H4 (cell line): ENCODE results near the gene HIVEP2. TPM values are rescaled to one million over a fixed set of nuclear protein-coding genes. Genes with fewer than 3 reads are reported as not detected.
A peak's percentile ranks its signal among the peaks of the same experiment; 100 is the strongest.

Source experiments
- DNase-seq: peaks from one replicate; pipeline ENCODE4 v3.0.0-alpha.2; 2015; ENCODE audit warnings: low spot score
- total RNA-seq: library from RNA; depleted of rRNA; stranded (reverse); fragments of >200 nt; shearing (Covaris generic); gene quantifications from 2 replicates; pipeline ENCODE4 v1.2.3, GENCODE V29; 2014

Gene HIVEP2
- total RNA-seq, 1 experiment from 2014 or later: 4.1 TPM

GRCh38 chr6:142845143-142845571, 99.8 kb downstream of the HIVEP2 start:
- no peak for DNase-seq

DNA sequence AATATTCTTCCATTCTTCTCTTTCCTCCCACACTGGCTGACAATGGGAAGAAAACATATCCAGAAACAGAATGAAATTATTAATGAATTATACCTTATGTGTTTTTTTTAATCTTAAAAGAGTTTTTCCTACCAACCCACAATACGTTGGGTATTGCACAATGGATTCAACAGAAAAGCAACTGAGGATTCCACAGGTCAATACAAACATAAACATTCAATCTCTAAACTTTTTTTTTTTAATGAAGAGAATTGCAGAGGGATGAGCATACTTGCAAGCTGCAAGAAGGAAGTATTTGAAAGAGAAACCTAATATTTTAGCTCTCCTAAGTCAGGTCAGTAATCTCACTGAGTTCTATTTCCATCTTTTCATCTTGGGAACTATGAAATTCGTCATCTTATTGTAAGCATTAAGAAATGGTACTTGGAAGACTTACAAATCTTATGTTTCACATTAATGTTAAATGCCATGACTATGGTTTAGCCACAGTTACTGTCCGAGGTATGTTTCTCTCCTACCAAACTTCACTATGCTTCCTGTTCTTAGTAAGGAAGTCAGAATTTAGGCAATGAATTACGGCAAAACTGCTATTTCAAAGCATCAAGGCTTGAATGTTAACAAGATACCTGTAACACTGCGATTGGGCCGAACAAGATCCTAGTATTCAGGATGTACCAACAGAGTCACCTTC, 100.8 kb downstream of the HIVEP2 start:
- DNase-seq: no peak

DNA sequence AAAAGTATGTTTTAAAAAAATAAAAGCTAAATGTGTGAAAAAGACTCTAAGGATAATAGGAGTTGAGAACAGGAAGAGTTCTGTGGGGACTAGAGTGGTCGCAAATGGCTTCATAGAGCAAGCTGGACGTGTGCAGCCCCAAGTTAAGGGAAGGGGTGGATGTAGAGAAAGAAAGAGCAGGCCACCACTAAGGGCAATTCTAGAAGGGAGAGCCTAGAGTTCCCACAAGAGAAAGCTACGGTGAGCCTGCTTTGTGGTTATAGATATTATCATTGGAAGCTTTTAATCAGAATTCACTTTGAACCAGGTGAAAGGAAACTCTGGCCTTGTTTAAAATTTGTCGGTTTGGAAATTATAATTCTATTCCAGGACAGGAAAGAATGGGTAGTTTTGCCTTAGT, 101.6 kb downstream of the HIVEP2 start:
- no peak for DNase-seq

GRCh38 chr6:142842418-142843261, 102.3 kb downstream of the HIVEP2 start:
- peak; percentile 42 for DNase-seq

DNA sequence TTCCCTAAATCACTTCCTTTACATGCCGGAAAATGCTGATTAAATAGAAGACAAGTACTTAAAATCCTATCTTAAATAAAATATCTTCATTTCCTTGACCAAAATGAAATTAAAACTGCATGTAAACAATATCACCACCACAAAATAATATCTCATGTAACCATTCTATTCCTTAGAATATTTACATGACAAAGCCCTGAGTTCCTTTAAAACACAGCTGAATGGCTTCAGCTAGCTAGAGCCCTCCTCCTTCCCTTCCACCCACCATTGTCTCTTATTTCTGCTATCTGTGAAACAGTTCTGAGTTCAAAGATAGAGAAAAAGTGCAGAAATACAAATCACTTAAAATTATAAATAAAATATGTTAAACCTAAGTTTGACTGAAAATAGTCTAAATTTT, 103.1 kb downstream of the HIVEP2 start:
- no peak for DNase-seq

DNA sequence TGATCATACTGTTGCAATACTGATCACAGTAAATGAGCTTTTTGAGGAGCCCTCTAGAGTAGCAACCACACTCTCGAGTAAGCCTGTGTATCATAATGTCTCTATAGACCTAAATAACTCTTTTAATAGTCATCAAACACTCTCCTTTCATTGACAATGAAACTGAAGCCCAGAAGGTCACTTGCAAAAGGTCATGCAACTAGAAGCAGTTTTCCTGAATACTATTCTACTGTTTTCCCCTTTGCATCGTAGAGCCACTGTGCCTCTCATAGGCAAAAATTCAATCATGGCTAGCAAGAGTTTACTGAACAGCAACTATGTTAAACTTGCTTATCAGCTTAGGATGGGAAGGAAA, 105.3 kb downstream of the HIVEP2 start:
- no peak for DNase-seq

GRCh38 chr6:142838821-142839685, 105.9 kb downstream of the HIVEP2 start:
- DNase-seq: no peak

DNA sequence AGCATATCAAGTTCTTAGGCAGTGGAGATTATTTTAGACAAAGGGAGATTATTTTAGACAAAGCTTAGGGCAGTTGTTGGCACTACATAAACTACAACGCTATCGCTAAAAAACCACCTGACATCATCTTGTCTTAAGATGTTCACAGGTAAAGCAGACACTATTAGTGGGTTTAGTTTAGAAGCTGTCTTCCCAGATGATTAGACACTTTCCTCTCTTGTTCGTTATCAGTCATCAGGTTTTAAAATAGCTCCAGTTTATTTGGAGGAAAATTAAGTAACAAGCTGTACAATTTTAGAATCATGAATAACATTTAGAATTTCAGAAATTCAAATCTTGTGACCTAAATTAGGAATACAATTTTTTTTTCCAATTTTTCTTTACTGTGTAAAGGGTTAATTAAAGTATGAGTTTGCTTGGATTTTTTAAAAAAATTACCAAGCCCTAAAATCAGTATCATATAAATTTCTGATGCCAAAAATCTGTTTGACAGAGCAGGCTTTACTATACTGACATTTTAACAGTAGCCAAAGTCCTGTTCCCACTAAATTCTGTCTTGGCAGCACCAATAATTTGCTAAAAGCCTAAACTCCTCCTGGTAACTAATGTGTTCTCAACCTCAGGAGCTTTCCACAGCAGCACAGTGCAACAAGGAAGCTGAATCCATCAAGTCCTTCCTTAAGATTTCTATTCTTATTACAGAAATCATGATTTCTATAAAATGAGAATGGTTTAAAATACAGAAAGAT, 109.0 kb downstream of the HIVEP2 start:
- no peak for DNase-seq

GRCh38 chr6:142834853-142835252, 110.1 kb downstream of the HIVEP2 start:
- DNase-seq: no peak

GRCh38 chr6:142833798-142834197, 111.2 kb downstream of the HIVEP2 start:
- DNase-seq: no peak

DNA sequence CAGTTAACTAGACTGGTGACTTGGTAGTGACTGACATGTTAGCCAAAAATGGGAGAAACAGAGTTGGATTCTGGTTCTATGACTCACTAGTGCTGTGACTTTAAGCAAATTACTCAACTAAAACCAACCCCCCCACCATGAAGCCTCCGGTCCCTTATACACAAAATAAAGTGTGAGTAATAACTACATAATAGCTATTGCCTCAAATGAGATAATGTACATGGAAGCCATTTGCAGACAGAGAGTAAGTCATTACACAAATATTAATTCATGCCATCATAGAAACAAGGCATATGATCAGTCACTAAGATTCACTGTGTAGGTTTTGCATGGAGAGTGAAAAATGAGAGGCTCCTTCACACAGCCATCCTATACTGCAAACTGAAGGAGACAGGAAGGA, 111.9 kb downstream of the HIVEP2 start:
- peak; percentile 40 for DNase-seq

DNA sequence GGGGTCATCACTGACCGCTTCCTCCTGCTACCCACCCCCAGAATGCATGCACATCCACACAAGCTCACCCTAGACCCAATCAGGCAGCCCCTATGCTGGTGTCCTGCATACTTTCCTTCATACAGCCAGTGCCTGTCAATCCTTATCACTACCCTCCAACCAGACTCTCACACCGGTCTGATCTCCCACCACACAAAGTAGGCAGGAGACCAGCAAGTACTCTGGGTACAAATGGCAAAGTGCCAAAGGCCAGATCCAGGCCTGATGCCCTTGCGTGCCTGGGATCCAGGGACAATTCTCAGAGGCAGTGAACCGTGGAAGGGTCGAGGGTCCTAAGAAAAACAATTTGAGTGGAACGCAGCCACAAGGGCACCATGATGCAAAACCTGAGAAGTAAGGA, 114.2 kb downstream of the HIVEP2 start:
- DNase-seq: no peak

GRCh38 chr6:142830116-142830710, 114.8 kb downstream of the HIVEP2 start:
- no peak for DNase-seq

DNA sequence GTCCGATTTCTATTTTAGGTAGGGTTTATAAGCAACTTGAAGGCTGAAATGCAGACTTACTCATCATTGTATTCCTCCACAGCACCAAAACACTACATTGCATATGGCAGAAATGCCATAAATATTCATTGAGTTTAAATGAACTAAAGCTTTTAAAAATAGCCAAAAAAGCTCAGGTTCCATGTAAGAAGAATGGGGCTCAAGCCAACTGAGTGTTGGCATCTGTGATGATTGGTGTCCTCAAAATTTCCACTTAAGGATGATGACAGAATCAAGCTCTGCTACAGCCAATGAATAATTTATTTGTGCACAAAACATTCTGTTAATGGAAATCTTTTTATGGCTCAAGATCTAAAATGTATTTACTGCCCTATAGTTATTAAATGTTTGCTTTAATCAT, 115.4 kb downstream of the HIVEP2 start:
- no peak for DNase-seq

DNA sequence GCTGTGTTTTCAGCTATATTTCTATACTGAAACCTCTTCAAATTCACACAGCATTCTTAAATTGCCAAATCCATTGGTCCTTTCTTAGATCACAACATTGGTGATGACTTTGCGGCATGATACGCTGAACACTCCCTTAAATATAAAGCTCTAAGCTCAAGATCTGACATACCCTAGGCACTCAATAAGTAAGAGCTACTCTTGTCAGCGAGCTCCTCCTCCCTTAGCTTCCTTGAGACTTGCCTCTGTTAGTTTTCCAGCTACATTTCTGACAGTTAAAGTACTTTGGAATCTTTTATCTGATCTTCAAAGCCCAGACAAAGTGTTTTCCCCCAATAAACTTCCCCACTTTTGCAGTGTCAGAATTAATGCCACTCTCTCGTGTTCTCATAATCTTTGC, 117.0 kb downstream of the HIVEP2 start:
- no peak for DNase-seq

GRCh38 chr6:142827369-142827768, 117.6 kb downstream of the HIVEP2 start:
- no peak for DNase-seq

GRCh38 chr6:142825760-142826159, 119.2 kb downstream of the HIVEP2 start:
- no peak for DNase-seq

DNA sequence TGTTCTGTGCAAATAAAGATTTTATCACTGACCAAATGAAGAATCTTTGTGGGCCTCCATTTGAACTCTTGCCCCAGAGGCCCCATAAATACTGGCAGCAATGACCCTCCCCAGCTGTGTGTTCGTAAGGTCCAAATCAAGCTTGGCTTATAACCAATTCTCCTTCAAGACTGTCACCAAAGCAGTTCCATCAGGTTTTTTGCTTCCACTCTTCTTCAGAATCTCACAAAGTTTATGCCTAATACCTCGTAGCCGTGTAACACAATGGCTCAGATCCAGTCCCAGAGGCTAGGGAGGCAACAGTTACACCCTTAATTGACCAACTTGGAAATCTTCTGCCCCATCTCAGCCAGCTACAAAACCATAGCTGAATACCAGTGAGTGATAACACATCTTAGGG, 120.5 kb downstream of the HIVEP2 start:
- no peak for DNase-seq

DNA sequence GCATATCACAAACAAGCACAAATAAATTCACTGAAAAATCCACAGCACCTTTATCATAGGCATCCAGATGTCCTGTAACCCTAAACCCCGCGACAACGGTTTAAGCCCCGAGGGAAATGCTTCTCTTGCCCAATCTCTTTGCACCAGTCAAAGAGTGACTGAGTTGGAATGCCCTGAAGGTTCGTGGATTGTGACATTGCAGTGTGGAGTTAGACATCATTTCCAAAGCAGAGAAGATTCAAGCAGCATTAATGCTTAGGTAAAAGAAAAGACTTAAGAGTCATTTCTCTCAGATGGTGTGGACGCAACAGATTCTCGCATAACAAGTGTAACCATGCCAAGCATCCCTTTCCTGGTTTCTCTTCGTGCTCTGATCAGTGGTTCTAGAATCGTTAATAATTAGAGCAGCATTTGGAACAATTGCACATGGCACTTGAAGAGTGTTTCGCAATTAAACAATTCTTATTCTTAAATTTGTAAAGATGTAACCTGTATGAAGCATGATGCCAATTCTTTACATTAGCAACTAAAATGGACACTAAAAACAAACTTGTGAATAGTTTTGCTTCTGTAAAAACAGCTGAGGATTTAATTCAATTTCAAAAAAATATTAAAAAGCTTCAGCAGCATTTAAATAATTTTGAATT, 121.6 kb downstream of the HIVEP2 start:
- DNase-seq: no peak

- DNase-seq: no peak
Observed at GRCh38 chr6:142822842-142823241, 122.1 kb downstream of the HIVEP2 start.

DNA sequence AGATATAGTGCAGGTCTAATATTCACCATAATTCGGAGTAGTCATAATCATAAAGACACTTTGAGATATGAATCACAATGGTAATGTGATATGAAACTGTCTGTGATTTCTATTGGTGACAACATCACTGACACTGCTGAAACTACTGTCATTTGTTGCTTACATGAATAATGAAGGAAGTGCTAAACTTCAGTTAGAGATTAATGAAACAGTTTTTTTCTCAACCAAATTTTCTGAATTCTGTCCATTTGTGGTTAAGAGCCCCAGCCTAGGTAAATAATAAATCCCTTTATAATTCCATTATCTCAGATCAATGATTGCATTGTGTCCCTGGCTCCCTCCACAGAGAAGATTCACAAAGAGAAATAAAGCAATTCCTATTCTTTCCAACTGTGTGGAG, 122.6 kb downstream of the HIVEP2 start:
- no peak for DNase-seq
